H1 (cell line): ENCODE measurements around the gene RHCG. TPM values are rescaled to one million over a fixed set of nuclear protein-coding genes. Genes with fewer than 3 reads are reported as not detected.

Experiments
- CTCF ChIA-PET: fragments of 300-600 bp; sonication (Branson Sonifier 250); formaldehyde crosslinking; loops from one replicate; lab custom pipeline; 2021; ENCODE audit not compliant: partially characterized antibody; lab: Charles Lee
- POLR2A ChIA-PET: fragments of 300-600 bp; sonication (Branson Sonifier 250); formaldehyde crosslinking; loops from one replicate; lab custom pipeline; 2021; ENCODE audit warnings: inconsistent platforms; ENCODE audit not compliant: partially characterized antibody; lab: Charles Lee
- DNase-seq, 2 experiments: peaks; one replicate each; pipeline versions ENCODE4 v3.0.0 to v3.0.0-alpha.2; 2010 to 2022; ENCODE audit warnings: low spot score in 2 of 2, low read depth in 1 of 2, mixed read lengths in 1 of 2
- FAIRE-seq: peaks from 2 replicates; lab custom pipeline; 2011; peaks lifted over from hg19 to GRCh38; lab: Jason Lieb, UNC
- H2AFZ ChIP-seq: 2 replicates; pipeline ENCODE4 v1.8.1; 2012; ENCODE audit warnings: low read length, inconsistent platforms
- H2AK5ac ChIP-seq: 2 replicates; pipeline ENCODE4 v1.6.1; 2013; ENCODE audit warnings: low read depth, low read length
- H2BK120ac ChIP-seq: replicated peaks from 2 replicates; pipeline ENCODE3; 2013; ENCODE audit warnings: low read depth, low read length, inconsistent platforms
- H2BK12ac ChIP-seq: 2 replicates; pipeline ENCODE4 v1.6.1; 2013; ENCODE audit warnings: low read depth, low read length
- H2BK15ac ChIP-seq: 2 replicates; pipeline ENCODE4 v1.6.1; 2013; ENCODE audit warnings: low read length
- H2BK20ac ChIP-seq: 2 replicates; pipeline ENCODE4 v1.6.1; 2013; ENCODE audit warnings: low read length
- H2BK5ac ChIP-seq: 2 replicates; pipeline ENCODE4 v1.6.1; 2013; ENCODE audit warnings: low read depth, low read length
- H3K14ac ChIP-seq: 2 replicates; pipeline ENCODE4 v1.6.1; 2013; ENCODE audit warnings: inconsistent platforms; ENCODE audit not compliant: insufficient read length
- H3K18ac ChIP-seq: 2 replicates; pipeline ENCODE4 v1.6.1; 2013; ENCODE audit warnings: low read length; ENCODE audit errors: extremely low read depth
- H3K23ac ChIP-seq: 2 replicates; pipeline ENCODE4 v1.6.1; 2013; ENCODE audit warnings: inconsistent platforms; ENCODE audit not compliant: insufficient read length
- H3K23me2 ChIP-seq: 2 replicates; pipeline ENCODE4 v1.6.1; 2013; ENCODE audit warnings: low read depth, low read length
- H3K27ac ChIP-seq: 2 replicates; pipeline ENCODE4 v1.6.1; 2011; ENCODE audit warnings: low read depth, low read length, inconsistent platforms
- H3K27me3 ChIP-seq, 4 experiments: replicated peaks in 1 of 4; 1 replicate in 1 of 4; 2 replicates in 3 of 4; pipeline versions ENCODE4 v1.6.1 to v1.8.1; 2011 to 2013; ENCODE audit warnings: low read length in 3 of 4, mild to moderate bottlenecking in 3 of 4, inconsistent platforms in 2 of 4, mixed read lengths in 2 of 4, moderate library complexity in 1 of 4; ENCODE audit not compliant: control insufficient read depth in 3 of 4, insufficient read depth in 3 of 4; ENCODE audit errors: extremely low read depth in 1 of 4
- H3K36me3 ChIP-seq, 4 experiments: 2 replicates each; pipeline versions ENCODE4 v1.6.1 to v1.8.1; 2011 to 2013; ENCODE audit warnings: mild to moderate bottlenecking in 4 of 4, low read length in 3 of 4, moderate library complexity in 2 of 4, control low read depth in 1 of 4, inconsistent platforms in 1 of 4; ENCODE audit not compliant: insufficient read depth in 4 of 4, control insufficient read depth in 2 of 4
- H3K4ac ChIP-seq: replicated peaks from 2 replicates; pipeline ENCODE3; 2013; ENCODE audit warnings: low read length, low read depth, mixed read lengths, inconsistent platforms; ENCODE audit not compliant: insufficient read length
- H3K4me1 ChIP-seq, 4 experiments: replicated peaks in 1 of 4; 1 replicate in 1 of 4; 2 replicates in 3 of 4; pipeline versions ENCODE4 v1.6.1 to v1.8.1; 2011 to 2013; ENCODE audit warnings: low read length in 3 of 4, inconsistent platforms in 2 of 4, mixed read lengths in 1 of 4; ENCODE audit not compliant: insufficient read depth in 4 of 4, control insufficient read depth in 3 of 4
- H3K4me2 ChIP-seq, 2 experiments: 2 replicates each; pipeline versions ENCODE4 v1.6.1 to v1.8.1; 2011 to 2013; ENCODE audit warnings: low read depth in 2 of 2, low read length in 2 of 2, control low read depth in 1 of 2, inconsistent platforms in 1 of 2, mild to moderate bottlenecking in 1 of 2; ENCODE audit not compliant: insufficient read depth in 1 of 2
- H3K4me3 ChIP-seq, 4 experiments: fragments of 200-600, 300-600 bp in 1 of 4; sonication (generic), shearing (Covaris generic), sonication (Bioruptor Twin) in 1 of 4; 2 replicates each; pipeline versions ENCODE4 v1.5.1 to v1.8.1; 2011 to 2016; ENCODE audit warnings: low read length in 4 of 4, low read depth in 3 of 4, control low read depth in 2 of 4, inconsistent platforms in 2 of 4, mild to moderate bottlenecking in 2 of 4, mixed read lengths in 1 of 4, moderate library complexity in 1 of 4; ENCODE audit not compliant: insufficient read depth in 2 of 4; ENCODE audit errors: extremely low read depth in 1 of 4
- H3K56ac ChIP-seq: replicated peaks from 2 replicates; pipeline ENCODE3; 2013; ENCODE audit warnings: low read depth, mild to moderate bottlenecking, mixed read lengths, low read length, inconsistent platforms; ENCODE audit not compliant: insufficient read length
- H3K79me1 ChIP-seq: 2 replicates; pipeline ENCODE4 v1.6.1; 2013; ENCODE audit warnings: low read depth, low read length, control low read depth
- H3K79me2 ChIP-seq, 2 experiments: 2 replicates each; pipeline versions ENCODE4 v1.6.1 to v1.8.1; 2012 to 2013; ENCODE audit warnings: low read length in 2 of 2, mild to moderate bottlenecking in 2 of 2, inconsistent platforms in 1 of 2; ENCODE audit not compliant: insufficient read depth in 2 of 2, control insufficient read depth in 1 of 2
- H3K9ac ChIP-seq, 4 experiments: replicated peaks in 1 of 4; 1 replicate in 1 of 4; 2 replicates in 3 of 4; pipeline versions ENCODE4 v1.6.1 to v1.8.1; 2011 to 2013; ENCODE audit warnings: low read depth in 3 of 4, low read length in 3 of 4, control low read depth in 2 of 4, mild to moderate bottlenecking in 2 of 4, moderate library complexity in 2 of 4, inconsistent platforms in 1 of 4; ENCODE audit errors: extremely low read depth in 1 of 4
- H3K9me3 ChIP-seq, 2 experiments: 2 replicates each; pipeline versions ENCODE4 v1.6.1 to v1.8.1; 2012 to 2013; ENCODE audit warnings: mild to moderate bottlenecking in 2 of 2, moderate library complexity in 2 of 2, control low read depth in 1 of 2, inconsistent platforms in 1 of 2, low read depth in 1 of 2, low read length in 1 of 2, mixed read lengths in 1 of 2; ENCODE audit not compliant: insufficient read depth in 2 of 2
- H4K20me1 ChIP-seq, 2 experiments: replicated peaks in 1 of 2; 2 replicates each; pipeline versions ENCODE3 to v1.8.1; 2011 to 2013; ENCODE audit warnings: inconsistent platforms in 2 of 2, low read length in 2 of 2, mild to moderate bottlenecking in 1 of 2; ENCODE audit not compliant: insufficient read depth in 2 of 2, control insufficient read depth in 1 of 2
- H4K5ac ChIP-seq: 2 replicates; pipeline ENCODE4 v1.6.1; 2013; ENCODE audit warnings: low read length, low read depth, mixed read lengths, inconsistent platforms; ENCODE audit not compliant: insufficient read length
- H4K8ac ChIP-seq: 2 replicates; pipeline ENCODE4 v1.8.0; 2013; ENCODE audit warnings: mild to moderate bottlenecking, moderate library complexity, low read length, inconsistent platforms; ENCODE audit not compliant: insufficient read depth; ENCODE audit errors: extremely low read depth
- H4K91ac ChIP-seq: replicated peaks from 2 replicates; pipeline ENCODE3; 2013; ENCODE audit warnings: low read length, mixed read lengths, inconsistent platforms; ENCODE audit not compliant: insufficient read length
- BRCA1 ChIP-seq: IDR thresholded peaks from 2 replicates; pipeline ENCODE4 v1.6.1; 2012; ENCODE audit warnings: low read depth, low read length, improper control_type of control experiment
- EZH2 ChIP-seq: fragments of 200-600 bp; sonication (generic); IDR thresholded peaks from 2 replicates; pipeline ENCODE4 v1.7.1; 2012; ENCODE audit warnings: low read depth, mild to moderate bottlenecking, moderate library complexity, low read length, inconsistent platforms; ENCODE audit not compliant: severe bottlenecking
- KDM5A ChIP-seq: fragments of 200-600 bp; IDR thresholded peaks from 2 replicates; pipeline ENCODE4 v1.7.1; 2012; ENCODE audit warnings: mild to moderate bottlenecking, low read length, inconsistent platforms, mixed read lengths
- POLR2AphosphoS5 ChIP-seq: IDR thresholded peaks from 2 replicates; pipeline ENCODE4 v1.6.1; 2011; ENCODE audit warnings: low read depth, low read length
- RAD21 ChIP-seq, 2 experiments: IDR thresholded peaks in 1 of 2; conservative IDR thresholded peaks in 1 of 2; 2 replicates each; pipeline ENCODE4 v1.6.1; 2011; ENCODE audit warnings: low read depth in 2 of 2, low read length in 2 of 2, improper control_type of control experiment in 1 of 2, inconsistent platforms in 1 of 2, mild to moderate bottlenecking in 1 of 2, moderate library complexity in 1 of 2
- SIN3A ChIP-seq, 2 experiments: IDR thresholded peaks in 1 of 2; conservative IDR thresholded peaks in 1 of 2; 2 replicates each; pipeline ENCODE4 v1.6.1; 2011 to 2012; ENCODE audit warnings: low read length in 2 of 2, improper control_type of control experiment in 1 of 2, low read depth in 1 of 2, mild to moderate bottlenecking in 1 of 2
- TAF7 ChIP-seq: optimal IDR thresholded peaks from 2 replicates; pipeline ENCODE3; 2011; ENCODE audit warnings: low read depth, mild to moderate bottlenecking, inconsistent platforms, low read length, moderate library complexity, borderline replicate concordance
- WGBS, 2 experiments: shearing (Covaris generic) in 1 of 2; methylation state at CpG; one replicate each; pipeline versions ENCODE4 v1.1.6 to v1.1.7; 2013 to 2015; ENCODE audit warnings: low lambda C conversion rate in 2 of 2, mixed read lengths in 2 of 2, inconsistent platforms in 1 of 2, low coverage in 1 of 2, missing lambda C conversion rate in 1 of 2; ENCODE audit not compliant: insufficient replicate concordance in 2 of 2, insufficient coverage in 1 of 2, insufficient read length in 1 of 2; ENCODE audit errors: extremely low coverage in 1 of 2, missing lambda C conversion rate in 1 of 2; 5-methylcytosine and 5-hydroxymethylcytosine counted together
- polyA plus RNA-seq, 7 experiments: library from polyadenylated mRNA; depleted of rRNA in 3 of 7; stranded (reverse) in 5 of 7; unstranded in 2 of 7; fragments of >200 nt in 5 of 7; fragments of 200-250 nt in 2 of 7; gene quantifications; 1 replicate in 5 of 7; 2 replicates in 1 of 7; 4 replicates in 1 of 7; pipeline versions ENCODE4 v1.2.1 to v1.2.3, GENCODE V29; 2011 to 2013; ENCODE audit warnings: missing spikeins in 2 of 7, mixed read lengths in 2 of 7
- total RNA-seq: library from RNA; stranded (reverse); fragmentation: NEBNext Ultra II Directional; extraction: Animal tissue kit (Norgen Biotek cat#: 25700); gene quantifications from 2 replicates; pipeline ENCODE4 v1.2.1, GENCODE V29; 2021
- TF ChIP-seq, protein P1 (sequence below), 3 experiments: IDR thresholded peaks; 1 replicate in 2 of 3; 2 replicates in 1 of 3; pipeline versions ENCODE4 v1.5.1 to v1.6.1; 2011; ENCODE audit warnings: low read length in 3 of 3, mild to moderate bottlenecking in 3 of 3, inconsistent platforms in 2 of 3, low read depth in 1 of 3, moderate library complexity in 1 of 3; ENCODE audit not compliant: insufficient read depth in 1 of 3; ENCODE audit errors: control extremely low read depth in 1 of 3

Gene RHCG
- total and polyA plus RNA-seq, 2 of the 8 experiments (the other 6 are each of a cell fraction or from before 2014, with no cell fraction given) = 0.68 TPM; not detected in 1

DNA sequence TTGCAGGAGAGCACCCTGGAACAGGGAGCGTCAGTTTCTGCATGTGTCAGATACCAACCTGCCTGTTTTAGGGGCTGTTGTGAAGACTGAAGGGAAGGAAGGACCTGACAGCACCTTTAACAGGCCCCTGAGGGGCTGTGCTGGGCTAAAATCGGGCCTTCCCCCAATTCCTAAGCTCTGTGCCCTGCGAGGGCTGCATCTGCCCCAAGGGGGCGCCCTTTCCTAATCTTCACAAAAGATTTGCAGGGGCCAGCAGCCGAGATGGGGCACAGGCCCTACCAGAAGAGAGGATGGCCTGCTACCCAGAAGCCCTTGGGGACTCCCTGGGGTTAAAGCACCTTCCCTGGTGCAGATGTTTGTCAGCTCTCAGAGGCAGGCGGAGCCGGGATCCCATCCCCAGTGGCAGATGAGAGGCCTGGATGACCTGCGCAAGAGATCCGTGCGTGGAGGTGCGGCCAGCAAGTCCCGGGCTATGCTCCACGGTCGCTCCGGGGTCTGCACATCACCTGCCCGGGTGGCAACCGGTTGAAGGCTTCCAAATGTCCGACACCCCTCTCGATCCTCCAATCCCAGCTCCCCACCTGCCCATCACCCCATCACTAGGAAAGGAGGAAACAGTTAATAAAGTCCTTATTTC lies 53.6 kb downstream of the RHCG start:
- no peak overlapping the region for H3K4me2 ChIP-seq
- peak overlapping the region; percentile 8 for H3K4ac ChIP-seq
- H4K91ac ChIP-seq = no peak overlapping the region
- no peaks in the 10 kb centered on the region for H3K9me3 ChIP-seq
- 0 out of 2 replicates have a peak overlapping the region, but pooled peaks have one; percentile 46 for H2BK15ac ChIP-seq
- H3K18ac ChIP-seq = no peak overlapping the region
- peaks cover 0 to 2% (median 0%) of the 10 kb centered on the region in 4 experiments; a peak in 3 of 7 replicates for H3K27me3 ChIP-seq
- ChIA-PET POLR2A (interaction anchor here (0.8 to 1.3 kb wide), 5 partner anchors 9 to 48 kb away, joined by 3 to 4 read pairs (median 3); no protein-coding TSS in a partner anchor), CTCF (interaction anchor here (0.8 to 14.8 kb wide), 38 partner anchors 7 to 147 kb away, joined by 3 to 518 read pairs (median 6); partner anchors contain the start of gene RHCG)
- 64% methylated on average over 19 of the region's 19 CpGs; no CpG with 5 or more reads in 1 of the 2 experiments for WGBS, 2 experiments
- no peak overlapping the region for H2BK20ac ChIP-seq
- no peak overlapping the region for H2BK5ac ChIP-seq
- H4K20me1 ChIP-seq = peaks cover 0 to 1% of the 10 kb centered on the region in 2 experiments
- H3K23ac ChIP-seq = no peak overlapping the region
- peaks cover 2 to 18% (median 13%) of the 10 kb centered on the region in 4 experiments for H3K4me1 ChIP-seq
- no peak overlapping the region for H3K9ac ChIP-seq
- H3K79me2 ChIP-seq = no peaks in the 10 kb centered on the region
- H3K23me2 ChIP-seq = no peaks in the 10 kb centered on the region
- no peak overlapping the region for H4K5ac ChIP-seq
- FAIRE-seq (no peak), DNase-seq (peak; percentile 53 to 98)
- no peak overlapping the region for H3K27ac ChIP-seq
- no peak overlapping the region for H3K56ac ChIP-seq
- no peak overlapping the region for H3K4me3 ChIP-seq
- H2AFZ ChIP-seq = no peak overlapping the region
- H3K14ac ChIP-seq = no peak overlapping the region
- H2BK12ac ChIP-seq = no peak overlapping the region
- no peaks in the 10 kb centered on the region for H3K79me1 ChIP-seq
- H3K36me3 ChIP-seq = no peaks in the 10 kb centered on the region
- TF ChIP-seq TAF7 = peak; percentile 28
- no peak for TF ChIP-seq POLR2AphosphoS5
- TF ChIP-seq, protein P1, sequence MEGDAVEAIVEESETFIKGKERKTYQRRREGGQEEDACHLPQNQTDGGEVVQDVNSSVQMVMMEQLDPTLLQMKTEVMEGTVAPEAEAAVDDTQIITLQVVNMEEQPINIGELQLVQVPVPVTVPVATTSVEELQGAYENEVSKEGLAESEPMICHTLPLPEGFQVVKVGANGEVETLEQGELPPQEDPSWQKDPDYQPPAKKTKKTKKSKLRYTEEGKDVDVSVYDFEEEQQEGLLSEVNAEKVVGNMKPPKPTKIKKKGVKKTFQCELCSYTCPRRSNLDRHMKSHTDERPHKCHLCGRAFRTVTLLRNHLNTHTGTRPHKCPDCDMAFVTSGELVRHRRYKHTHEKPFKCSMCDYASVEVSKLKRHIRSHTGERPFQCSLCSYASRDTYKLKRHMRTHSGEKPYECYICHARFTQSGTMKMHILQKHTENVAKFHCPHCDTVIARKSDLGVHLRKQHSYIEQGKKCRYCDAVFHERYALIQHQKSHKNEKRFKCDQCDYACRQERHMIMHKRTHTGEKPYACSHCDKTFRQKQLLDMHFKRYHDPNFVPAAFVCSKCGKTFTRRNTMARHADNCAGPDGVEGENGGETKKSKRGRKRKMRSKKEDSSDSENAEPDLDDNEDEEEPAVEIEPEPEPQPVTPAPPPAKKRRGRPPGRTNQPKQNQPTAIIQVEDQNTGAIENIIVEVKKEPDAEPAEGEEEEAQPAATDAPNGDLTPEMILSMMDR (IDR thresholded peaks at IDR 0.05; ENCODE audit: control extremely low read depth in 1 of 3, insufficient read depth in 1 of 3, low read depth in 1 of 3, low read length in 3 of 3) = peak; percentile 77 to 90 (median 80)
- TF ChIP-seq EZH2 = peak; percentile 13
- peak; percentile 84 to 91 for TF ChIP-seq RAD21 (IDR thresholded peaks at IDR 0.05 in 1 of 2, conservative IDR thresholded peaks at IDR 0.05 in 1 of 2; ENCODE audit: low read depth in 2 of 2, low read length in 2 of 2)
- TF ChIP-seq BRCA1 = no peak
- TF ChIP-seq KDM5A = no peak
- 0 out of 4 replicates have a peak, but pooled peaks of 1 of the 2 experiments have one; percentile 21 for TF ChIP-seq SIN3A (conservative IDR thresholded peaks at IDR 0.05 in 1 of 2, IDR thresholded peaks at IDR 0.05 in 1 of 2; ENCODE audit: low read depth in 1 of 2, low read length in 2 of 2)
- TF ChIP-seq, all 59 proteins: peak for 5
- H2AK5ac ChIP-seq = no peak overlapping the region
- H2BK120ac ChIP-seq = no peak overlapping the region
- H4K8ac ChIP-seq = no peak overlapping the region
